Dedifferentiated amniotic fluid mesenchymal stem cell (primary cell): Measurements from ENCODE around the gene ZNF19.
"Not testable (repeated sequence)": the region's sequence is repeated elsewhere in the genome, so short reads cannot be mapped to it uniquely, and the experiment has no call there.

Experiments
- DNase-seq: peaks from one replicate; pipeline ENCODE4 v3.0.0-alpha.2; 2016; ENCODE audit errors: extremely low spot score

Gene ZNF19

DNA sequence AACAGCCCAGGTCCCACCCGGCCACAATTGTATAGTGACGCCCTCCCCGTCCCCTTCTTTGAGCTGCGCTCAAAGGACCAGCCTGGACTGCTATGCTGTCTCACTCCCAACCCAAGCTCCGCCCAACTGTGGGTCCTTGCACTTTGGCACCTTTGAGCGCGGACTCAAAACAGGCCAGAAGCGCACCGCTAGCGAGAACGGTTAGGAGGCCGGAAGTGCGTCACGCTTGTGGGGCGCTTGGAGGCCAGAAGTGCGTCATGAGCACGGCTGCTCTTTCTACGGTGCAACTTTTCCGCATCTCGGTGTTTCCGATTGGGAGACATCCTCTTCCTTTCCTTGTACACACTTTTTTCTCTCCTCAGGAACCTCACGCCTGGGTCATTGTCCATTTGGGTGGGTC lies at the start of gene ZNF19:
TSS of gene ZNF19 (minus strand) at position 203 of the 400 bp plus-strand sequence. CDS start 7,210 bp downstream, outside the sequence.
- no peak for DNase-seq

DNA sequence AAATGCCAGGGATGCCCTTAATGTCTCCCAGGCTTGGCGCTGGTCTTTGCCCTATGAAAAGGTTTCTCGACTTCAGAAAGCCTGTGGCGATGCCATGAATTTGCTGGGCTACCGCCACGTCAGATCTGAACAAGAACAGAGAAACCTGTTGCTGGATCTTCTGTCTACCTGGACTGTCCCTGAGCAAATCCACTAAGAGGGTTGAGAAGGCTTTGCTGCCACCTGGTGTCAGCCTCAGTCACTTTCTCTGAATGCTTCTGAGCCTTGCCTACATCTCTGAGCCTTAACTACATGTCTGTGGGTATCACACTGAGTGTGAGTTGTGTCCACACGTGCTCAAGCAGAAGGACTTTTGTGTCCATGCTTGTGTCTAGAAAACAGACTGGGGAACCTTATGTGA lies 48.5 kb upstream of the ZNF19 start:
- no peak for DNase-seq

GRCh38 chr16:71536752-71537499 lies 47.8 kb upstream of the ZNF19 start:
- DNase-seq: no peak

DNA sequence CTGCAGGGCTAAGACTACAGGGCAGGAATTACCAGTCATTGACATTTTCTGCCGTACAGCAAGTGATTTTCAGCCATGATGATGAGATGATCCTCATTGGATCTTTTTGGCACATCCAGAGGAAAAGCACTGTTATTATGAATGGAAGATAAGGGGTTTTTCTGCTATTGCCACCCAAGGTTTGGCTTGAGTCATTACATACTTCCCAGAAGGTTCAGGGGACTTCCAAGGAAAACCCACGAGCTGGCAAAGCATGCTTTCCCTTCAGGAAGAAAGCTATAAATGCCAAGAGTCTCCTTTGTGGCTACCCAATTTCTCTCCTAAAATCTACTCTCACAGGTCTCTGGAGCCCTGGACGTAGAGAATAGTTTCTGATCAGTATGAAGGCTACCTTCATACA lies 43.2 kb upstream of the ZNF19 start:
- no peak for DNase-seq

DNA sequence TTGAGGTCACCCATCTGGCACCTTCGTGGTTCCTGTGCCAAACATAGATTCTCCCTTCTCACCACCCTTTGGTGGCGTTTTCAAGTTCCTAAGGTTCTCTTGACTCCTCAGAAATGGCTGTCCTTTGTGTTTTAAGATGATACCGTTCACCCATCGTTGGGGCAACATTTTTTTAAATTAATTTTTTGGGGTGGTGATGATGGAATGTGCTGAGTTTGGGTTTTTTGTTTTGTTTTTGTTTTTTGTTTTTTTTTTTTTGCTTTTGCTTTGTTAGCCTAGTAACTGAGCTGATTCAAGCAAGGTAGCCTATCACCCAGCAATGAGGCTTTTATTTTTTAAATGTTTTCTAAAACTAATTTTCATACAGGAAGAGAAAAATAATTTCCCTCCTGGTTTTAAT lies 39.7 kb upstream of the ZNF19 start:
- DNase-seq: no peak

DNA sequence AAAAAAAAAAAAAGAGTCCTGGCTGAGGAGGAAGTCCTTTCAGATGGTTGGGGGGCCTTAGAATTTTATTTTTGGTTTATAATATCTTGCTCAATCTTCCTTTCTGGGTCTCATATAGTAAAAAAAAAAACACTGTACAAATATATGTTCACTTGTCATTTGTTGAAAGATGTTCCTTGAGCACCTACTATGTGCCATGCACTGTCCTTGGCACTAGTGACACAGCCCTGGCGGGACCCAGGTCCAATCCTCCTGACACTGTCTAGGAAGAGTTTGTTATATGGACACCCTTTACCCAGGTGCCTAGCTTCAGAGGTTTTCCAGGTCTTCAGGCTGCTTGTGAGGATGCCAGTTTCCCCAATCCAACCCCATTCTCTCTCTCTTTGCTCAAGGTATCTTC lies 39.1 kb upstream of the ZNF19 start:
- no peak for DNase-seq

DNA sequence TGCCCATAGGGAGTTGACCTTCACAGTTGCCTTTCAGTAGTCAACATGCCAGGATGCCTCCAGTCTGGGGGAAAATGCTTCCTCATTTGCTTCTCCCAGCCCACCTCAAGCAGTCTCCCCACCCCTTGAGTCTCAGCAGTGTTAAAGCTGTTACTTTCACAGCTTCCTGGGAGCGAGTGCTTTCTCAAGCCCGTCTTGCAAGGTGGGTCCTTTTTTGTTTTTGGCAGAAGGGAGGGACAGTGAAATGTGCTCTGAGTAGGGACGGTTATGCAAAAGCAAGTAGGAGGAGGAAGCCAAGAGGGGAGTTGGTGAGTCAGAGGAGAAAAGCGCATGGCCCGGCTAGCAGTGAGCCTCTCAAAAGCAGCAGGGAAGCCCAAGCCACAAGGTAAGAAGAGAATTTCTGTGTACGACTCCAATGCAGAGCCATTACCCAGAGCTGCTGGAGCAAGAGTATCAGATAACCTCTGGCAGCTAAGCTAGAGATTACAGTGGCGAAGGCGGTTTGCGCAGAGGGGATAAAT lies 37.0 kb upstream of the ZNF19 start, which contains the start of gene CHST4:
TSS of gene CHST4 (plus strand) at position 316 of the 521 bp plus-strand sequence. CDS start 10,252 bp downstream, outside the sequence.
- peak; percentile 24 for DNase-seq

DNA sequence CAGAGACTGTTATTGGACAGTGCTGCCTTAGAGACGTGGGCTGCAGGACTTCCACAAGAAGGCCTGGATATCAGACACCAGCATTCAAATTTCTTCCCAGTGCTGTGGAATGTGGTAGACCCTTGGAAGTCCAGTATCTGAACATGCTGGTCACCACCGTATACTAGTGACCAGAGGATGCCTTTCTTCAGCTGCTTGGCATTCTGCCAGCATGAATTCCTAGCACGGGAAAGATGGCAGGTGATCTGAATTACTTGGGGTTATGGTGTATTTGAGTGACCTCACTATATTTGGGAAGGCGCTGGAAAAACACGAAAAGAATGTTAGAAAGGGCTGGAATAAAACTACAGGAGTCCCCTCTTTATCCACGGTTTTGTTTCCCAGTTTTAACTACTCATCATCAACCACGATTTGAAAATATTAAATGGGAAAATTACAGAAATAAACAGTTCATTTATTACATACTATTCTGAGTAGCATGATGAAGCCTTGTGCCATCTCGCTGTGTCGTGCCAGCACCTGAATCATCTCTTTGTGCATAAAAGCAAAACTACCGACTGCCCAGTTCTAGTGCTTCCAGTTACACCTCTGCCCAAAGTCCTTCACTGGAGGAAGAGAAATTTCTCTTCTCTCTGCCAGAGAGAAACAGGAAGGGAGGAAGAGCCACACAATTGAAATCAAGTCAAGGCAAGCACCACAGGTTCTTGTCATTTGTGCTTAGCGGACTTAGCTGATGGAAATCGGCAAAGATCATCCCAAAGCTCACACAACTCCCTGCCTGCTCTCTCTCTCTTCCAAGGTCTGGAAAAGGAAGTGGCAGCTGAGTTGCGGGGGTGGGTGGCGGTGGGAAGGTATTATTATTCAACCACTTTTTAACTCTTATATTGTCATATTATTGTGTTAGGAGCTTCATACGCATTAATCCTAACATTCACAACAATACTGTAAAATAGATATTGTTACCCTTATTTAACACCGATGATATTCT lies 35.7 kb upstream of the ZNF19 start:
- no peak for DNase-seq

DNA sequence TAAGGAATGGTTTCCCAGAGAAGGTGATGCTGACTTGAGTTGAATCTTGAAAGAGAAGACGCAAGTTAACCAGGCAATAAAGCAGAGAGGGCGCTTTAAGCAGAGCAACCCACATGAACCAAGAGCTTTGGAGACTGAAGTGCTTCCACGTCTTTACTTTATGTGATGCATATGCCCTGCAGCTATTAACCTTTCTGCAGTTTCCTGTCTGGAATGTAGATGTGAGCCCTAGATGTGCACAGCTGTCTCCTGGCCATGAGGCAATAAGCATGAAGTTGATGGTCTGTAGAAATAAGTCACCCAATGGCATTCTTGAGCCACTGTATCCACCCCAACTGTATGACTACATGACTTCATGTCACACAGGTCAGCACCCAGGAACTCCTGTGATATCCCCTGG lies 31.4 kb upstream of the ZNF19 start:
- DNase-seq: no peak

DNA sequence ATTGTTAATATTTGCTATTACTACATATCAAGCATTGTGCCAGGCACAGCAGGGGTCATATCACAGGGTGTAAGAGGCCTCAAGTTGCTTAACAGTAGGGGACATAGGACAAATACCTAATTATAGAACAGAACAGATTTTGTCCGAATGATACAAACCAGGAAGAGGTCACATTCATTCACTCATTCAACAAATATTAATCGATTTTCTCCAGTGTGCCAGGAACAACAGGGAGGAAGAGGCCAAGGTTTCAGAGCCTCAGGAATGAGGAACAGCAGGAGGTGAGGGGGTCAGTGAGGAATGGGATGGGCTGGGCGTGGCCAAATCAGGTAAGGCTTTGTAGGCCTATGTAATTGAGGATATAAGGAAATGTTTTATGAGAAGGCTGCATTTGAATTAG lies 25.9 kb upstream of the ZNF19 start:
- no peak for DNase-seq

DNA sequence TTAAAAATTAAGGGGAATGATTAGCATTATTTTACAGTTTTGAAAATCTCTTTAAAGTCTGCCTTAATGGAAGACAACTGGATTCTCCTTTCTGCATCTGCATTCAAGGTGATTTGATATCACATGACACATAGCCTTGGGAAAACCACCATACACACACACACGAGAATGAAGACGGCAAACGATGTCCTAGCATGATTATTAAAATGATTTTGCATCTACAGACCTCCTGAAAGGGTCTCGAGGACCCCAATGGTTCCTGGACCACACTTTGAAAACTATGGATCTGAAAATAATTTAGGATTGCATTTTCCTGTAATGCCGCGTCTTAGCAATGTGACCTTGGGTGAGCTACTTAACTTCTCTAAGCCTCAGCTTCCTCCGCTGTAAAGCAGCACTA lies 25.4 kb upstream of the ZNF19 start:
- no peak for DNase-seq

DNA sequence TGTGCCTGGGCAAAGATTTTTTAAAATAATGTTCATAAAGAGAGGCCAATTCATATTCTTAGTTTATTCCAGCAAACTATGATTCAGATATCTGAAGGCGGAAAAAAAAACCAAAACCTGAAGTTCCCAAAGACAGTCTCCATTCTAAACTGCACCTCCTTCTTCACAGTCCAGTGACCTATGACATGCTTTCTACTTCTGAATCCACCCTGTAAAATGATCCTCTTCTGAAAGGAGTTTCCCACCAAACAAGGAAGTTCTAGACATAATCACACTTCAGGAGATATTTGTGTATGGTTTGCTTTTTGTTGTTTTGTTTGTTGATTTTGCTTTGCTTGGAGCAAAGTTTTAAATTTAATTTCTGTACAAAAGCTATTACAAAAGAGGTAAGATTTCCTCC lies 24.2 kb upstream of the ZNF19 start:
- DNase-seq: no peak

- no peak for DNase-seq
These were observed 17.9 kb upstream of the ZNF19 start for GRCh38 chr16:71507061-71507460.

DNA sequence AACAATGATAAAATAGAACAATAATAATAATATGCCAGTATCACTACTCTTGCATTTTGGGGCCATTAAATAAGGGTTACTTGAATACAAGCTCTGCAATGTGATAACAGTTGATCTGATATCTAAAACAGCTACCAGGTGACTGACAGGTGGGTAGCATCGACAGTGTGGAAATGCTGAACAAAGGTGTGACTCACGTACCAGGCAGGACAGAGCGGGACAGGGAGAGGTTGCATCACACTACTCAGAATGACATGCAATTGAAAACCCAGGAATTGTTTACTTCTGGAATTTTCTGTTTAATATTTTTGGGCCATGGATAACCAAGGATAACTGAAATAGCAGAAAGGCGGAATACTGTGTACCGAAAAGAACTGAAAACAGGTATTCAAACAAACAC lies 15.8 kb upstream of the ZNF19 start:
- DNase-seq: no peak

DNA sequence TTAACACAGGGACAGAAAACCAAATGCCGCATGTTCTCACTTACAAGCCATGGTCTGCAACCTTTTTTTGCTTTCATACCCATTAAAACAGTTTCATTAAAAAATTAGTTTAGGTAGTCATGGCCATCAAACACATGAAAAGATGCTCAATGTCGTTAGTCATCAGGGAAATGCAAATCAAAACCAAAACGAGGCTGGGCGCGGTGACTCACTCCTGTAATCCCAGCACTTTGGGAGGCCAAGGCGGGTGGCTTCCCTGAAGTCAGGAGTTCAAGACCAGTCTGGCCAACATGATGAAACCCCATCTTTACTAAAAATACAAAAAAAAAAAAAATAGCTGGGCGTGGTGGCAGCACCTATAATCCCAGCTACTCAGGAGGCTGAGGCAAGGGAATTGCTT lies 14.9 kb upstream of the ZNF19 start:
- not testable (repeated sequence) for DNase-seq

- no peak for DNase-seq
These were observed 12.4 kb upstream of the ZNF19 start for GRCh38 chr16:71501547-71501946.

- no peak for DNase-seq
These were observed 11.8 kb upstream of the ZNF19 start for GRCh38 chr16:71500964-71501363.

DNA sequence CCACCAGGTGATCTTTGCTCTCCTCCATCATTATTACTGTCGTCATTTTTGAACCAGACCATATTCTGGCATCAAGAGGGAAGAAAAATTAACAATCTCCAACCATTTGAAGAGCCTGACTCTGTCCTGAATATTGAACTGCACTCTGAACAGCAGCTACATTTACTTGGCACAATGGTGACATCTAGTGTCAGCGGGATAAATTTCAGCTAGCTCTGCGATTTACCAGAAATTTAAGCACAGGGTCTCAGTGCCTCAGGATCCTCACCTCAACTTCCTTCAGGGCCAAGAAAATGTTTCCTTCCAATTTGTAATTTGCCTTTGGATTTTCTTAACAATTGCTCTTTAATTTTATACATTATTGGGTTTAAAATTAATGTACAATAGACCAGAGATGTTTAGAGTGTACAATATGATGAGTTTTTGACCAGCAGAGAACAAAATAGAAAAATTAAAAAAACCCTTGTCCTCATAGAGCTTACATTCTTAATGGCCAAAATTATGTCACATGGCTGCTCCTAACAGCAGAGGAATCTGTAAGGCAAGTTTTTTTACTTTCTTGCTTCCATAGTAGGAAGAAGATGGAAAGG lies 10.7 kb upstream of the ZNF19 start:
- DNase-seq: peak; percentile 74

DNA sequence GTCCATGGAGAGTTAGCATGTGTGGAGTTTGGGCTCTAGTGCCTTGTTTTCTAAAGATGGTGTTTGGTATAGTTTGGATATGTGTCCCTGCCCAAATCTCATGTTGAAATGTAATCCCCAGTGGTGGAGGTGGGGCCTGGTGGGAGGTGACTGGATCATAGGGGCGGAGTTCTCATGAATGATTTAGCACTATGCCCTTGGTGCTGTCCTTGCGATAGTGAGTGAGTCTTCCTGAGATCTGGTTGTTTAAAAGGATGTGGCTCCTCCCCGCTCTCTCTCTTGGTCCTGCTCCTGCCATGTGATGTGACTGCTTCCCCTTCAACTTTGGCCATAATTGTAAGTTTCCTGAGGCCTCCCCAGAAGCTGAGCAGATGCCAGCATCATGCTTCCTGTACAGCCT lies 8.9 kb upstream of the ZNF19 start:
- no peak for DNase-seq

- DNase-seq: no peak
These were observed 4.1 kb upstream of the ZNF19 start for GRCh38 chr16:71493213-71493612.

GRCh38 chr16:71492786-71493185 lies 3.7 kb upstream of the ZNF19 start:
- no peak for DNase-seq

DNA sequence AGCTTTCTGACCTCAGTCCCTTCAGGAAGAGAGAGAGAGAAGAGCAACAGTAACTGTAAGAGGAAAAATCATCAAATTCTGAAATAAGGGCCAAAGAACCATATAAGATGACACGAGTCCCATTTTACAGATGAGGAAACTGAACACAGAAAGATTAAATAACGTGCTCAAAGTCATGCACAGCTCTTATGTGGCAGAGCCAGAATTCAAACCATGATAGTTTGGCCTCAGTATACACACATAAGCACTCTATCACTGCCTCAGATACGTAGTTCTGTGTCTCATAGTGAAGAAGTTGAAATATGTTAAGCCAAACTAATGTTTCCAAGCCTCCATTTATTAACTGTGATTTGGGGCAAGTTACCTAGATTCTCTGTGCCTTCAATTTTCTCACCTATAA lies 1.9 kb upstream of the ZNF19 start:
- no peak for DNase-seq
